H1 (cell line): ENCODE results near the gene KRTAP5-1. TPM values are rescaled to one million over a fixed set of nuclear protein-coding genes. Genes with fewer than 3 reads are reported as not detected.

Source experiments
- EGR1 ChIP-seq: IDR thresholded peaks from 2 replicates; pipeline ENCODE4 v1.6.1; 2011; ENCODE audit warnings: low read depth, low read length, borderline replicate concordance
- HDAC2 ChIP-seq, 2 experiments: fragments of 300-600 bp in 1 of 2; sonication (generic) in 1 of 2; IDR thresholded peaks; 2 replicates each; pipeline ENCODE4 v1.6.1; 2011 to 2012; ENCODE audit warnings: low read depth in 2 of 2, low read length in 2 of 2, mild to moderate bottlenecking in 2 of 2, moderate library complexity in 2 of 2, borderline replicate concordance in 1 of 2, inconsistent platforms in 1 of 2
- KDM5A ChIP-seq: fragments of 200-600 bp; IDR thresholded peaks from 2 replicates; pipeline ENCODE4 v1.7.1; 2012; ENCODE audit warnings: mild to moderate bottlenecking, low read length, inconsistent platforms, mixed read lengths
- PHF8 ChIP-seq: fragments of 200-600 bp; sonication (generic); conservative IDR thresholded peaks from 2 replicates; pipeline ENCODE4 v1.7.1; 2012; ENCODE audit warnings: low read depth, mild to moderate bottlenecking, inconsistent platforms, low read length, moderate library complexity
- POLR2AphosphoS5 ChIP-seq: IDR thresholded peaks from 2 replicates; pipeline ENCODE4 v1.6.1; 2011; ENCODE audit warnings: low read depth, low read length
- POU5F1 ChIP-seq: IDR thresholded peaks from 2 replicates; pipeline ENCODE4 v1.6.1; 2011; ENCODE audit warnings: low read depth, mild to moderate bottlenecking, low read length, moderate library complexity
- SIRT6 ChIP-seq: IDR thresholded peaks from one replicate; pipeline ENCODE4 v1.7.1; 2012; ENCODE audit warnings: low read length, inconsistent platforms
- SP4 ChIP-seq: IDR thresholded peaks from 2 replicates; pipeline ENCODE4 v1.6.1; 2012; ENCODE audit warnings: low read length, inconsistent platforms
- SRF ChIP-seq: IDR thresholded peaks from 2 replicates; pipeline ENCODE4 v1.6.1; 2011; ENCODE audit warnings: mild to moderate bottlenecking, low read depth, low read length, moderate library complexity
- TCF12 ChIP-seq: IDR thresholded peaks from 2 replicates; pipeline ENCODE4 v1.6.1; 2011; ENCODE audit warnings: low read depth, mild to moderate bottlenecking, low read length
- polyA plus RNA-seq, 7 experiments: library from polyadenylated mRNA; depleted of rRNA in 3 of 7; stranded (reverse) in 5 of 7; unstranded in 2 of 7; fragments of >200 nt in 5 of 7; fragments of 200-250 nt in 2 of 7; gene quantifications; 1 replicate in 5 of 7; 2 replicates in 1 of 7; 4 replicates in 1 of 7; pipeline versions ENCODE4 v1.2.1 to v1.2.3, GENCODE V29; 2011 to 2013; ENCODE audit warnings: missing spikeins in 2 of 7, mixed read lengths in 2 of 7
- total RNA-seq: library from RNA; stranded (reverse); fragmentation: NEBNext Ultra II Directional; extraction: Animal tissue kit (Norgen Biotek cat#: 25700); gene quantifications from 2 replicates; pipeline ENCODE4 v1.2.1, GENCODE V29; 2021
- TF ChIP-seq, protein P1 (sequence below): fragments of 300-600 bp; sonication (generic); IDR thresholded peaks from 2 replicates; pipeline ENCODE4 v1.7.1; 2012; ENCODE audit warnings: low read length, moderate library complexity, mild to moderate bottlenecking, inconsistent platforms; ENCODE audit not compliant: insufficient replicate concordance

Gene KRTAP5-1
- total and polyA plus RNA-seq, 2 of the 8 experiments (the other 6 are each of a cell fraction or from before 2014, with no cell fraction given): not detected

DNA sequence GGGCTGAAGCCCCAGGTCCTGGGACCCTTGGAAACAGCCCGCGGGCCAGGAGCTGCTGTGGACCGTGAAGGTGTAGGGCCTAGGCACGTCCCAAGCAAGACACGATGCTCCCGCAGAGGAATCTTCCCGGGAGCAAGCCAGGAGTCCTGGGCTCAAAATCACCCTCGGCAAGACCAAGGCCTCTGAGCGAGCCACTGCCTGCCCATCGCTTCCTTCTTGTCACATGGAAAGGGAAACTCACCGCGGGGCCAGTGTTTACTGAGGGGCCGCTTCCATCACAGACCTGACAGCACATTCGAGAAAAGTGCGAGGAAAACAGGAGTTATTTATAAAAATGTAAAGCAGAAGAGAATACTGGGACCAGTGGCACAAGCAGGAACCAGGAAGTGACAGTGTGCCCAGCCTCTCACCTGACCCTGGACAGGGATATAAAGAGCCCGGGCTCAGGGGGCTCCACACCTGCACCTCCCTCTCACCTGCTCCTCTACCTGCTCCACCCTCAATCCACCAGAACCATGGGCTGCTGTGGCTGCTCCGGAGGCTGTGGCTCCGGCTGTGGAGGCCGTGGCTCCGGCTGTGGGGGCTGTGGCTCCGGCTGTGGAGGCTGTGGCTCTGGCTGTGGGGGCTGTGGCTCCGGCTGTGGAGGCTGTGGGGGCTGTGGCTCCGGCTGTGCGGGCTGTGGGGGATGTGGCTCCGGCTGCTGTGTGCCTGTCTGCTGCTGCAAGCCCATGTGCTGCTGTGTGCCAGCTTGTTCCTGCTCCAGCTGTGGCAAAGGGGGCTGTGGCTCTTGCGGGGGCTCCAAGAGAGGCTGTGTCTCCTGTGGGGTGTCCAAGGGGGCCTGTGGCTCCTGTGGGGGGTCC is 44.5 kb upstream of the KRTAP5-1 start, which contains the start of gene KRTAP5-5 (continued):
- TF ChIP-seq, protein P1, sequence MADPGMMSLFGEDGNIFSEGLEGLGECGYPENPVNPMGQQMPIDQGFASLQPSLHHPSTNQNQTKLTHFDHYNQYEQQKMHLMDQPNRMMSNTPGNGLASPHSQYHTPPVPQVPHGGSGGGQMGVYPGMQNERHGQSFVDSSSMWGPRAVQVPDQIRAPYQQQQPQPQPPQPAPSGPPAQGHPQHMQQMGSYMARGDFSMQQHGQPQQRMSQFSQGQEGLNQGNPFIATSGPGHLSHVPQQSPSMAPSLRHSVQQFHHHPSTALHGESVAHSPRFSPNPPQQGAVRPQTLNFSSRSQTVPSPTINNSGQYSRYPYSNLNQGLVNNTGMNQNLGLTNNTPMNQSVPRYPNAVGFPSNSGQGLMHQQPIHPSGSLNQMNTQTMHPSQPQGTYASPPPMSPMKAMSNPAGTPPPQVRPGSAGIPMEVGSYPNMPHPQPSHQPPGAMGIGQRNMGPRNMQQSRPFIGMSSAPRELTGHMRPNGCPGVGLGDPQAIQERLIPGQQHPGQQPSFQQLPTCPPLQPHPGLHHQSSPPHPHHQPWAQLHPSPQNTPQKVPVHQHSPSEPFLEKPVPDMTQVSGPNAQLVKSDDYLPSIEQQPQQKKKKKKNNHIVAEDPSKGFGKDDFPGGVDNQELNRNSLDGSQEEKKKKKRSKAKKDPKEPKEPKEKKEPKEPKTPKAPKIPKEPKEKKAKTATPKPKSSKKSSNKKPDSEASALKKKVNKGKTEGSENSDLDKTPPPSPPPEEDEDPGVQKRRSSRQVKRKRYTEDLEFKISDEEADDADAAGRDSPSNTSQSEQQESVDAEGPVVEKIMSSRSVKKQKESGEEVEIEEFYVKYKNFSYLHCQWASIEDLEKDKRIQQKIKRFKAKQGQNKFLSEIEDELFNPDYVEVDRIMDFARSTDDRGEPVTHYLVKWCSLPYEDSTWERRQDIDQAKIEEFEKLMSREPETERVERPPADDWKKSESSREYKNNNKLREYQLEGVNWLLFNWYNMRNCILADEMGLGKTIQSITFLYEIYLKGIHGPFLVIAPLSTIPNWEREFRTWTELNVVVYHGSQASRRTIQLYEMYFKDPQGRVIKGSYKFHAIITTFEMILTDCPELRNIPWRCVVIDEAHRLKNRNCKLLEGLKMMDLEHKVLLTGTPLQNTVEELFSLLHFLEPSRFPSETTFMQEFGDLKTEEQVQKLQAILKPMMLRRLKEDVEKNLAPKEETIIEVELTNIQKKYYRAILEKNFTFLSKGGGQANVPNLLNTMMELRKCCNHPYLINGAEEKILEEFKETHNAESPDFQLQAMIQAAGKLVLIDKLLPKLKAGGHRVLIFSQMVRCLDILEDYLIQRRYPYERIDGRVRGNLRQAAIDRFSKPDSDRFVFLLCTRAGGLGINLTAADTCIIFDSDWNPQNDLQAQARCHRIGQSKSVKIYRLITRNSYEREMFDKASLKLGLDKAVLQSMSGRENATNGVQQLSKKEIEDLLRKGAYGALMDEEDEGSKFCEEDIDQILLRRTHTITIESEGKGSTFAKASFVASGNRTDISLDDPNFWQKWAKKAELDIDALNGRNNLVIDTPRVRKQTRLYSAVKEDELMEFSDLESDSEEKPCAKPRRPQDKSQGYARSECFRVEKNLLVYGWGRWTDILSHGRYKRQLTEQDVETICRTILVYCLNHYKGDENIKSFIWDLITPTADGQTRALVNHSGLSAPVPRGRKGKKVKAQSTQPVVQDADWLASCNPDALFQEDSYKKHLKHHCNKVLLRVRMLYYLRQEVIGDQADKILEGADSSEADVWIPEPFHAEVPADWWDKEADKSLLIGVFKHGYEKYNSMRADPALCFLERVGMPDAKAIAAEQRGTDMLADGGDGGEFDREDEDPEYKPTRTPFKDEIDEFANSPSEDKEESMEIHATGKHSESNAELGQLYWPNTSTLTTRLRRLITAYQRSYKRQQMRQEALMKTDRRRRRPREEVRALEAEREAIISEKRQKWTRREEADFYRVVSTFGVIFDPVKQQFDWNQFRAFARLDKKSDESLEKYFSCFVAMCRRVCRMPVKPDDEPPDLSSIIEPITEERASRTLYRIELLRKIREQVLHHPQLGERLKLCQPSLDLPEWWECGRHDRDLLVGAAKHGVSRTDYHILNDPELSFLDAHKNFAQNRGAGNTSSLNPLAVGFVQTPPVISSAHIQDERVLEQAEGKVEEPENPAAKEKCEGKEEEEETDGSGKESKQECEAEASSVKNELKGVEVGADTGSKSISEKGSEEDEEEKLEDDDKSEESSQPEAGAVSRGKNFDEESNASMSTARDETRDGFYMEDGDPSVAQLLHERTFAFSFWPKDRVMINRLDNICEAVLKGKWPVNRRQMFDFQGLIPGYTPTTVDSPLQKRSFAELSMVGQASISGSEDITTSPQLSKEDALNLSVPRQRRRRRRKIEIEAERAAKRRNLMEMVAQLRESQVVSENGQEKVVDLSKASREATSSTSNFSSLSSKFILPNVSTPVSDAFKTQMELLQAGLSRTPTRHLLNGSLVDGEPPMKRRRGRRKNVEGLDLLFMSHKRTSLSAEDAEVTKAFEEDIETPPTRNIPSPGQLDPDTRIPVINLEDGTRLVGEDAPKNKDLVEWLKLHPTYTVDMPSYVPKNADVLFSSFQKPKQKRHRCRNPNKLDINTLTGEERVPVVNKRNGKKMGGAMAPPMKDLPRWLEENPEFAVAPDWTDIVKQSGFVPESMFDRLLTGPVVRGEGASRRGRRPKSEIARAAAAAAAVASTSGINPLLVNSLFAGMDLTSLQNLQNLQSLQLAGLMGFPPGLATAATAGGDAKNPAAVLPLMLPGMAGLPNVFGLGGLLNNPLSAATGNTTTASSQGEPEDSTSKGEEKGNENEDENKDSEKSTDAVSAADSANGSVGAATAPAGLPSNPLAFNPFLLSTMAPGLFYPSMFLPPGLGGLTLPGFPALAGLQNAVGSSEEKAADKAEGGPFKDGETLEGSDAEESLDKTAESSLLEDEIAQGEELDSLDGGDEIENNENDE: no peak
- TF ChIP-seq SIRT6 (no peak), SP4 (no peak), EGR1 (no peak), TCF12 (no peak), SRF (no peak), HDAC2 (IDR thresholded peaks at IDR 0.05; ENCODE audit: borderline replicate concordance in 1 of 2, low read depth in 2 of 2, low read length in 2 of 2) (no peak), POU5F1 (no peak), KDM5A (no peak), POLR2AphosphoS5 (no peak), PHF8 (no peak)
